Trophoblast cell (in vitro differentiated cells and primary cell): ENCODE measurements around the gene SMCO2.

Experiments used
- DNase-seq, 2 donors: peaks; one replicate each; pipeline ENCODE4 v3.0.0-alpha.2; 2016
- H2AFZ ChIP-seq: 2 replicates; pipeline ENCODE4 v1.6.1; 2013; ENCODE audit warnings: low read length, moderate library complexity, mild to moderate bottlenecking; ENCODE audit not compliant: insufficient read depth, poor library complexity
- H2AK5ac ChIP-seq: 2 replicates; pipeline ENCODE4 v1.6.1; 2013; ENCODE audit warnings: mild to moderate bottlenecking, low read length
- H2BK120ac ChIP-seq: 2 replicates; pipeline ENCODE4 v1.6.1; 2013; ENCODE audit warnings: low read length, mild to moderate bottlenecking, moderate library complexity; ENCODE audit not compliant: insufficient read depth, poor library complexity
- H2BK12ac ChIP-seq: 2 replicates; pipeline ENCODE4 v1.6.1; 2013; ENCODE audit warnings: mild to moderate bottlenecking, low read length, moderate library complexity
- H2BK5ac ChIP-seq: 2 replicates; pipeline ENCODE4 v1.6.1; 2013; ENCODE audit warnings: low read length, low read depth, moderate library complexity, mild to moderate bottlenecking; ENCODE audit not compliant: poor library complexity
- H3K14ac ChIP-seq: 2 replicates; pipeline ENCODE4 v1.6.1; 2013; ENCODE audit warnings: mild to moderate bottlenecking, low read length
- H3K18ac ChIP-seq: 2 replicates; pipeline ENCODE4 v1.6.1; 2013; ENCODE audit warnings: mild to moderate bottlenecking, low read length
- H3K23ac ChIP-seq: 2 replicates; pipeline ENCODE4 v1.6.1; 2013; ENCODE audit warnings: low read length
- H3K27ac ChIP-seq: 2 replicates; pipeline ENCODE4 v1.5.1; 2013; ENCODE audit warnings: low read depth, mild to moderate bottlenecking, inconsistent platforms, low read length, moderate library complexity
- H3K27me3 ChIP-seq: 2 replicates; pipeline ENCODE4 v1.6.1; 2013; ENCODE audit warnings: inconsistent platforms, mild to moderate bottlenecking, low read length, moderate library complexity; ENCODE audit not compliant: insufficient read depth
- H3K36me3 ChIP-seq, 2 experiments: 1 replicate in 1 of 2; 2 replicates in 1 of 2; pipeline ENCODE4 v1.6.1; 2013; ENCODE audit warnings: low read length in 2 of 2, mild to moderate bottlenecking in 2 of 2, moderate library complexity in 1 of 2; ENCODE audit not compliant: insufficient read depth in 2 of 2, control insufficient read depth in 1 of 2
- H3K4ac ChIP-seq: 2 replicates; pipeline ENCODE4 v1.6.1; 2013; ENCODE audit warnings: low read depth, mild to moderate bottlenecking, low read length, moderate library complexity
- H3K4me1 ChIP-seq, 2 experiments: 1 replicate in 1 of 2; 2 replicates in 1 of 2; pipeline ENCODE4 v1.6.1; 2013; ENCODE audit warnings: low read length in 2 of 2, mild to moderate bottlenecking in 2 of 2, moderate library complexity in 1 of 2; ENCODE audit not compliant: insufficient read depth in 2 of 2, control insufficient read depth in 1 of 2
- H3K4me2 ChIP-seq: 2 replicates; pipeline ENCODE4 v1.6.1; 2013; ENCODE audit warnings: inconsistent platforms, mild to moderate bottlenecking, low read length, moderate library complexity
- H3K4me3 ChIP-seq: 2 replicates; pipeline ENCODE4 v1.5.1; 2013; ENCODE audit warnings: mild to moderate bottlenecking, low read depth, low read length, inconsistent platforms
- H3K79me1 ChIP-seq: one replicate; pipeline ENCODE4 v1.6.1; 2013; ENCODE audit warnings: low read length
- H3K79me2 ChIP-seq: 2 replicates; pipeline ENCODE4 v1.6.1; 2013; ENCODE audit warnings: low read length, mild to moderate bottlenecking; ENCODE audit not compliant: control insufficient read depth, insufficient read depth, poor library complexity
- H3K9ac ChIP-seq: 2 replicates; pipeline ENCODE4 v1.6.1; 2013; ENCODE audit warnings: mild to moderate bottlenecking, low read length
- H3K9me3 ChIP-seq: 2 replicates; pipeline ENCODE4 v1.6.1; 2013; ENCODE audit warnings: low read depth, mild to moderate bottlenecking, control low read depth, inconsistent platforms, low read length; ENCODE audit not compliant: insufficient read depth
- H4K12ac ChIP-seq: 2 replicates; pipeline ENCODE4 v1.6.1; 2013; ENCODE audit warnings: low read depth, mild to moderate bottlenecking, low read length, moderate library complexity
- H4K8ac ChIP-seq: 2 replicates; pipeline ENCODE4 v1.6.1; 2013; ENCODE audit warnings: low read depth, mild to moderate bottlenecking, low read length, moderate library complexity
- H4K91ac ChIP-seq: one replicate; pipeline ENCODE4 v1.6.1; 2013; ENCODE audit warnings: low read depth, mild to moderate bottlenecking, low read length, moderate library complexity
- WGBS: extraction: QIAGEN DNeasy Blood & Tissue Kit; methylation state at CpG from one replicate; pipeline ENCODE4 v1.1.7; 2013; ENCODE audit warnings: missing lambda C conversion rate; ENCODE audit not compliant: insufficient read length, insufficient coverage; ENCODE audit errors: extremely low coverage; 5-methylcytosine and 5-hydroxymethylcytosine counted together

SMCO2 gene

DNA sequence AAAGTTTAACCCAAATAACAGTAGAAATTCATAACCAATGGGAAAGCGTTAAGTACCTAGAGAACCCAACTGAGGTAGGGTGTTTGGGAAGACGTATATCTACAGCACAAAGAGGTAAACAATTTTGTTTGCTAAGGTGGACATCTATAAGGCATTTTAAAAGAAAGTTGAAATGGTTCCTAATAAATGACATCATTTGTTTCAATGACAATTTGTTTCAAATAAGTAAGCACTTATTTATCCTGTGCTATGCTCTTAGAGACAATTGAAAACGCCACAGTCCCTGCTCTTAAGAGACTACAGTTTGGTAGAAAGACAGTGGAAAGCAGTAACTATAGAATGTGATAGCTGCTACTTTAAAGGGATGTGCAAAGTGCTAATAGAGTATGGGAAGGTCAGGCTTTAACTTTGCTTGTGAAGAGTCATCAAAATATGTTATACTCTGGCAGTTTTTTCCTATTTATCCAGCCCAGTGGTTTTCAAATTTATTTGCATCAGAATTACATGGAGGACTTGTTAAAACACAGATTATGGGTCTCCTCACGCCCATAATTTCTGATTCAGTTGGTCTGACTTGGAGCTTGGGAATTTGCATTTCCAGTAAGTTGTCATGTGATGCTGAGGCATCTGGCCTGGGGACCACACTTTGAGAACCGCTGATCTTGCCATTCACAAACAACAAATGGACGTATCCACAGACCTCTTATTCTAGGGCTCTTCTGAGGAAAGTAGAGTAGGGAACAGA is 19.6 kb upstream of the SMCO2 start:
- WGBS = no CpG with 5 or more reads among the region's 6 CpGs
- Histone ChIP-seq H2AK5ac (no peak overlapping the region), H3K14ac (peak overlapping the region; percentile 54), H3K18ac (no peak overlapping the region), H4K91ac (no peak overlapping the region), H3K4ac (no peak overlapping the region), H2BK12ac (no peak overlapping the region), H3K23ac (no peak overlapping the region), H3K79me2 (no peaks in the 10 kb centered on the region), H4K8ac (no peak overlapping the region), H3K27me3 (no peaks in the 10 kb centered on the region), H3K9me3 (no peaks in the 10 kb centered on the region), H3K27ac (no peak overlapping the region), H3K9ac (no peak overlapping the region), H3K36me3 (no peaks in the 10 kb centered on the region), H3K4me2 (no peak overlapping the region), H3K4me1 (peaks cover 4 to 9% of the 10 kb centered on the region in 2 experiments), H2BK5ac (peak overlapping the region; percentile 22), H3K79me1 (peaks cover 3% of the 10 kb centered on the region), H2BK120ac (peak overlapping the region; percentile 69), H2AFZ (no peak overlapping the region), H4K12ac (no peak overlapping the region), H3K4me3 (no peak overlapping the region)
- DNase-seq = peak; percentile 7 to 49

DNA sequence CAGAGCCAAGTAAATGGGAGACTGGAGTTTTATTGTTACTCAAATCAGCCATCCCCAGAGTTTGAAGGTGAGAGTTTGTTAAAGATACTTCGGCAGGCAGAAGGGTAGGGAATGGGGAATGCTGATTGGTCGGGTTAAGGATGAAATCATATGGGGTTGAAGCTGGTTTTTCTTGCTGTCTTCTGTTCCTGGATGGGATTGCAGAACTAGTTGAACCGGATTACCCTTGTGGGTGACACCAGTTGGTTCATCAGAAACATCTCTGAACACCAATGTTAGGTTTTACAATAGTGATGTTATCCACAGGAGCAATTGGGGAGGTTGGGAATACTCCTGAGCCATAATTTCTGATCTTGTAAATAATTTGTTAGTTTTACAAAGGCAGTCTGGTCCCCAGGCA is 18.7 kb upstream of the SMCO2 start:
- Histone ChIP-seq H3K9ac (no peak overlapping the region), H3K79me2 (no peaks in the 10 kb centered on the region), H3K4me3 (no peak overlapping the region), H4K12ac (no peak overlapping the region), H3K23ac (no peak overlapping the region), H3K36me3 (no peaks in the 10 kb centered on the region), H2BK120ac (peak overlapping the region; percentile 6), H3K27ac (peak overlapping the region; percentile 20), H3K79me1 (peaks cover 3% of the 10 kb centered on the region), H3K27me3 (no peaks in the 10 kb centered on the region), H4K8ac (no peak overlapping the region), H3K4ac (no peak overlapping the region), H3K14ac (no peak overlapping the region), H2BK5ac (no peak overlapping the region), H3K9me3 (no peaks in the 10 kb centered on the region), H3K18ac (no peak overlapping the region), H2BK12ac (no peak overlapping the region), H4K91ac (no peak overlapping the region), H3K4me2 (no peak overlapping the region), H3K4me1 (peaks cover 4 to 9% of the 10 kb centered on the region in 2 experiments), H2AFZ (no peak overlapping the region), H2AK5ac (no peak overlapping the region)
- no CpG with 5 or more reads among the region's 3 CpGs for WGBS
- peak; percentile 76 to 96 for DNase-seq

DNA sequence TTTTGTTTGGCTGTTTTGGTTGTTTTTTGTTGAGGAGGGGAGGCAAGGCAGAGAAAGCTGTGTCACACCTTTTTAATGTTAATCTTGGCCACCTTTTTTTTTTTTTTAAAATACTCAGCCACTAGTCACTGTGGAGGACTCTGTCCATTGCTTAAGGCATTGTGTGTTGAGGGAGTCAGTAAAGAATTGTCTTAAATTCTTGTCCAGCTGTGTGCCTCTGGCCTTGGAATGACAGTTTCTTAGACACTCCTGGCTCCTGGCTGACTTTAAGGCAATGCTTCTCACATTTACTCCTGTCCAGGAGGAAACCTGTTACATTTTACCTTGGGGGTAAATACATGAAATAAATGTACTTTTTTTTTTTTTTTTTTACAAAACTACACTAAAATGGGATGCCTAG is 18.1 kb upstream of the SMCO2 start:
- Histone ChIP-seq H3K4me3 (no peak overlapping the region), H3K79me2 (no peaks in the 10 kb centered on the region), H3K14ac (no peak overlapping the region), H4K91ac (no peak overlapping the region), H3K36me3 (no peaks in the 10 kb centered on the region), H3K18ac (no peak overlapping the region), H3K27ac (peak overlapping the region; percentile 8), H3K79me1 (peaks cover 3% of the 10 kb centered on the region), H3K23ac (no peak overlapping the region), H3K9me3 (no peaks in the 10 kb centered on the region), H2BK120ac (no peak overlapping the region), H2AK5ac (no peak overlapping the region), H4K12ac (no peak overlapping the region), H3K27me3 (no peaks in the 10 kb centered on the region), H3K9ac (no peak overlapping the region), H4K8ac (no peak overlapping the region), H2BK12ac (no peak overlapping the region), H2AFZ (no peak overlapping the region), H2BK5ac (no peak overlapping the region), H3K4me1 (peaks cover 4 to 9% of the 10 kb centered on the region in 2 experiments), H3K4me2 (no peak overlapping the region), H3K4ac (no peak overlapping the region)
- peak; percentile 72 to 84 for DNase-seq

DNA sequence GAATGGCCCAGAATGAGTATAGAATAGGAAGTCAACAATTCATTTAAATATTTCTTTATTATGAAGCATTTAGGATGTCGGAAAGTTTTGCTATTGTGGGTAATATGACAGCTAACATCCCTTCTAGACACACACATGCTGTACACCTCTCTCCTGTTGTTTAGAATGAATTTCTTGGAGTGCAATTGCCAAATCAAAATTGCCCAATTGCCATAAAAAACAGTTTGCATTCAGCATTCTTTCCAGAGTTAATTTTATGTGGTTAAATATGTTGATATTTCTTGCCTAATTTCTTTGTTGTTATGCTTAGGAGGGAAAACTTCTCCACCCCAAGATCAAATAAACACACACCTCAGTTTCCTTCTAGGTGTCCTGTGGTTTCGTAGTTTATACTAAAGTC is 16.9 kb upstream of the SMCO2 start:
- H3K18ac ChIP-seq = no peak overlapping the region
- peaks cover 3% of the 10 kb centered on the region for H3K79me1 ChIP-seq
- H2AFZ ChIP-seq = no peak overlapping the region
- H3K36me3 ChIP-seq = no peaks in the 10 kb centered on the region
- H3K4me2 ChIP-seq = no peak overlapping the region
- no peaks in the 10 kb centered on the region for H3K9me3 ChIP-seq
- H3K14ac ChIP-seq = no peak overlapping the region
- no peaks in the 10 kb centered on the region for H3K27me3 ChIP-seq
- H2AK5ac ChIP-seq = no peak overlapping the region
- DNase-seq = no peak
- no peak overlapping the region for H4K8ac ChIP-seq
- H3K27ac ChIP-seq = no peak overlapping the region
- H3K23ac ChIP-seq = no peak overlapping the region
- H3K4ac ChIP-seq = no peak overlapping the region
- no peak overlapping the region for H3K9ac ChIP-seq
- H2BK120ac ChIP-seq = no peak overlapping the region
- H3K4me3 ChIP-seq = no peak overlapping the region
- H2BK12ac ChIP-seq = no peak overlapping the region
- H4K91ac ChIP-seq = no peak overlapping the region
- no peak overlapping the region for H4K12ac ChIP-seq
- no CpG with 5 or more reads among the region's 2 CpGs for whole genome bisulfite sequencing
- H3K79me2 ChIP-seq = no peaks in the 10 kb centered on the region
- peaks cover 4 to 9% of the 10 kb centered on the region in 2 experiments for H3K4me1 ChIP-seq
- H2BK5ac ChIP-seq = no peak overlapping the region
